Adrenal gland (tissue), 5 donors: Measurements from ENCODE around the gene LSM11.

Experiments
- CTCF ChIP-seq, 6 experiments: fragments of 450-650 bp in 4 of 6; fragments of 200-600 bp in 2 of 6; sonication (generic) in 1 of 6; IDR thresholded peaks; 1 replicate in 5 of 6; 2 replicates in 1 of 6; pipeline versions ENCODE4 v1.5.1 to v1.8.0; 2016 to 2021; ENCODE audit warnings: antibody characterized with exemption in 6 of 6, mild to moderate bottlenecking in 2 of 6, moderate library complexity in 1 of 6
- POLR2A ChIP-seq, 2 donors: fragments of 450-650 bp; IDR thresholded peaks; one replicate each; pipeline ENCODE4 v1.6.1; 2017; ENCODE audit warnings: antibody characterized with exemption in 2 of 2, mild to moderate bottlenecking in 2 of 2, moderate library complexity in 1 of 2
- donor health status: DM: no; HTN: no; CAD: no.

GRCh38 chr5:157741131-157741530 lies 2.4 kb upstream of the LSM11 start:
- TF ChIP-seq CTCF (IDR thresholded peaks at IDR 0.05) = no peak
- no peak for TF ChIP-seq POLR2A (IDR thresholded peaks at IDR 0.05)
